GM11168 (cell line): ENCODE data around the gene GNG13.
"Not testable (repeated sequence)": the region's sequence is repeated elsewhere in the genome, so short reads cannot be mapped to it uniquely, and the experiment has no call there.

ENCODE experiments used
- in situ Hi-C: fragments of 300-500 bp; cut with MboI; formaldehyde crosslinking; loops from one replicate; pipeline ENCODE4 v1.12.0; 2022; ENCODE audit warnings: low sequenced_read_pairs; ENCODE audit not compliant: unreplicated experiment

GNG13 gene

DNA sequence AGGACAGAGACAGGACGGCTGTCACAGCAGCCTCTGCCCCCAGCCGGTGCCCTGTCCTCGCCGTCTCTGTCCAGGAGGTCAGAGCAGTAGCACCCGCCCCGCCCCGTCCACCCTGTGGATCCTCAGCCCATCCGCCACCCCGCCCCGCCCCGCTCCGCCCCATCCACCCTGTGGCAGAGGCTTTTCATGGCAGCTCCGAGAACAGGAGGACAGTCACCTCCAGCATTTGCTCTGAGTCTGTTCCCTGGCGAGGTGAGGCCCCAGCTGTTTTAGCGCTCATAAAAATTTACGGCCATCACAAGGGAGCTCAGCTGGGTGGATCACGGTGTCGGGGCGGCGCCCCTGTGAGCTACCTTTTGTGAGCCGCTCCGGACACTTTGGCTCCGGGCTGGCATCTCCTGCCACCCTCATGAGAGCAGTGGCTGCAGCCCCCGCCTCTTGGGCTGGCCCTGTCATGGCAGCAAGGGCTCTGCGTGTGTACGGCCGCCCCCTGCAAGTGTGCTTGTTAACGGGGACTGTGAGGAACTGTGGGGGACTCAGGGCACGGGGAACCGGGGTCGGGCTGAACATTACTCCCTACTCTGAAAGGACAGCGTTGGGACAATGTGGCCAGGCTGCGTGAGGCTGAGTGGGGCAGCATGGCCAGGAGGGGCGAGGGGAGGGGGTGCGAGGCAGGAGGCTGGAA lies 32.3 kb upstream of the GNG13 start:
- in situ Hi-C loops = no loop called here

- in situ Hi-C loops = no loop called here
Measured at GRCh38 chr16:831571-832413, 31.3 kb upstream of the GNG13 start.

- in situ Hi-C loops = no loop called here
Measured at GRCh38 chr16:830871-831570, 30.5 kb upstream of the GNG13 start.

DNA sequence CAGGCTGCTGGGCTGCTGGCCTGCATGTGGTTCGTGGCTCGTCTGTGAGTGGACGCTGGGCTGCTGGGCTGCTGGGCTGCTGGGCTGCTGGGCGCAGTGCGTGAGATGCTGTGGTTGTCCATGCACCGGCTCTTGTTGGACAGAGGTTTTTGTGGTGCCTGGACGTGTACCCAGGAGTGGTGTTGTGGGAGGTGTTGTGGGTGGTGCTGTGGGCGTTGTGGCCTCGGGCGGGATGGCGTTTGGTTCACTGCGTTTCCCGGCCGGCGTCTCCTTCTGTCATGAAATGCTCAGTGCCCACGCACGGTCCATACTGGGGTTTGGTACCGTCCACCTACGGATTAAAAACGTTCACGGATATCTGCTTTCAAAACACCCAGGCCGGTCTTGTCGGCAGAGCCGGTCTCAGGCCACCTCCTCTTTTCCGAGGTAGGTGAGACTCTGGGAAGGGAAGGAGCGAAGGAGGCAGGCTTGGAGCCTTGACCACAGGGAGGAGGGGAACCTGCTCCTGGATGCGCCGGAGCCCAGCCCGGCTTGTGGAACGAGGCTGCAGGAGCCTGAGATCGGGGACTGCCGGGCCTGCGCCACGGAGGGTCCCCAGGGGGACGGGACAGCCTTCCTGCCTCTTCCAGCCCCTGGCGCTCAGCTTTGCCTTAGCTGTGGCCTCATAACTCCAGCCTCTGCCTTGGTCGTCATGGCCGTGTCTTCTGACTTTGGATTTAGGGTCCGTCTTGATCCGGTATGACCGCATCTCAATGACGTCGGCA lies 29.8 kb upstream of the GNG13 start:
- in situ Hi-C loops = no loop called here

DNA sequence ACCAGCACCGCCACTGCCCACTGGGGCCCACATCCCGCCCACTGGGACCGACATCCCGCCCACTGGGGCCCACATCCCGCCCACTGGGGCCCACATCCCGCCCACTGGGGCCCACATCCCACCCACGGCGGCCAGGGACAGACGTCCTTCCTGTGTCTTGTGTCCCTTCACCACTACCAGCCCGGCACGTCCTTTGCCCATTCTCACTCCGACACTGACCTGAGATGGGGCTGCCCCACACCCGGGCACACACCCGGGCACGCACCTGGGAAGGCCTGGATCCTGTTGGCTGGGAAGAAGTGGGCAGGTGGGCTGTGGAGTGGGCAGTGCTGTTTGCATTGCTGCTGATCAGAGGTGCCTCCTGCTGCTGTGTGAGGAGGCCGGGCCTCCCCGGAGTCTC lies 28.4 kb upstream of the GNG13 start:
- in situ Hi-C loops = no loop called here

GRCh38 chr16:827513-827912 lies 27.0 kb upstream of the GNG13 start:
- in situ Hi-C loops = no loop called here

GRCh38 chr16:825341-826061 lies 25.0 kb upstream of the GNG13 start:
- in situ Hi-C loops = no loop called here

DNA sequence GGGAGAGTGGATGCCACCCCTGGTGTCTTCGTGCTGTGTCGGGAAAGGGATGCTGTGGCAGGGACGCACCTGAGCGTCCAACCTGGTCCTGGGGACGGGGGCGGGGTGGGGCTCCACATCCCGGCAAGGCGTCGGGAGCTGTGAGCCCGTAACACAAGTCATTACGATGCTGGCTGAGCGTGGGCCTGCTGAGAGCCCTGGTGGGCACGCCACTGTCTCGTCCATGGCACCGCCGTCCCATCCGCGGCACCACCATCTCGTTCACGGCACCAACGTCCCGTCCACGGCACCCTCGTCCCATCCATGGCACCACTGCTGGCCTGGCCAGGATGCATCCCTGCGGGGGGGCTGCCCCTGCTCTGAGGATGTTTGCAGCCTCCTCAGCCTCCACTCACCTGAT lies 24.1 kb upstream of the GNG13 start:
- in situ Hi-C loops = no loop called here

DNA sequence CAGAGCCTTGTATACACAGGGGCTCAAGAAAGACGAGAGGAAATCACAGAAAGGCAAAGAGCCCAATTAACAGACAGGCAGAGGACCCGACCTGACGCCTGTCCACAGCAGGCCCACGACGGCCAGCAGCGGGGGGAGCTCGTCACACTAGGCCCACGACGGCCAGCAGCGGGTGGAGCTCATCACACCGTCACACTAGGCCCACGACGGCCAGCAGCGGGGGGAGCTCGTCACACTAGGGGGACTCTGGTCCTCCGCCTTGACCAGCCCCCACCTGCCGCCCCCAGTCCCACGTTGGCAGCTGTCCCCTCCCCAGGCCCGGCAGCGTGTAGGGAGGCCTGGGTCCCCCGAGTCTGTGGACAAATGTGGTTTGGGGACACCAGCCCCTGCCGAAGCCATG lies 23.7 kb upstream of the GNG13 start:
- in situ Hi-C loops = no loop called here

DNA sequence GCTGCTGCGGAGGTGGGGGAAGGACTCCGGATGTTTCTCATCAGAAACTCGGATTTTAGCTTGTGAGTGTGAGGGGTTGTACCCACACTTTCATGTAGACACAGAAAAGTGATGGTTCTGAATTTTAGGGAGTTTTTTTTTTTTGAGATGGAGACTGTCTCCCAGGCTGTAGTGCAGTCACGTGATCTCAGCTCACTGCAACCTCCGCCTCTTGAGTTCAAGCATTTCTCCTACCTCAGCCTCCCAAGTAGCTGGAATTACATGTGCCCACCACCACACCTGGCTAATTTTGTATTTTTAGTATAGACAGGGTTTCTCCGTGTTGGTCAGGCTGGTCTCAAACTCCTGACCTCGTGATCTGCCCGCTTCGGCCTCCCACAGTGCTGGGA lies 22.4 kb upstream of the GNG13 start:
- in situ Hi-C loops = no loop called here

GRCh38 chr16:822174-822908 lies 21.8 kb upstream of the GNG13 start:
- in situ Hi-C loops = no loop called here

DNA sequence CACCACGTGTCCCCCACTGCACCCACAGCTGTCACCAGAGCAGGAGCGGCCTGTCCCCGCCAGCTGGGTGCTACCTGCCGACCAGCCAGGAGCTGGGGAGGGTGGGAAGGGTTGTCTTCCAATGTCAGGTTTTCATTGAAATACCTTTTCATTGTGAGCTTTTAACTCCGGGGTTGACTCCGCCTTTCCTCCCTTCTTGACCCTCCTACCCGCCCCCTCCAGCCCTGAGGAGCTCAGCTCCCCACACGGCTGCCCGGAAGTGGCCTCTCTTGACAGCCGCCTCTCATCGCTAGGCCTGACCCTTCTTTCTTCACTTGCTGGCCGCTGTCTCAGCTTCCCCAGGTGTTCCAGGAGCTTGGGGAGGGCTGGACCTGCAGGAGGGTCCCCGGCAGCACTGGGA lies 21.2 kb upstream of the GNG13 start:
- in situ Hi-C loops = no loop called here

DNA sequence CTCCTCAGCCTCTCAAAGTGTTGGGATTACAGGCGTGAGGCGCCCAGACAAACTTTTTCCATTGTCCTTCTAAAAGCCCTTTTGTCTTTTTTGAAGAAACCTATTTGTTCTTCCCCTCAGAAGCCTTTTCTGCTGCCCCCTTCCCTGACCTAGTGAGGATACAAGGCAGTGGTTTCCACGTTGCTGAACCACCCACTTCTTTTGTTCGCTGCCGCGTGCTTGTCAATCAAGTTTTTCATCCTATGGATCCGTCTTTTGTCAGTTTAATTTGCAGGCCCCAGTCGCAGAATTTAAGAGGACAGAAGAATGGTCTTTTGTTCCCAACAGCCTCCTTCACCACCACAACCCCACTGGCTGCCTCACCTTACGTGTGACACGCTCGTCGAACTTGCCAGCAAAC lies 20.2 kb upstream of the GNG13 start:
- in situ Hi-C loops = no loop called here

DNA sequence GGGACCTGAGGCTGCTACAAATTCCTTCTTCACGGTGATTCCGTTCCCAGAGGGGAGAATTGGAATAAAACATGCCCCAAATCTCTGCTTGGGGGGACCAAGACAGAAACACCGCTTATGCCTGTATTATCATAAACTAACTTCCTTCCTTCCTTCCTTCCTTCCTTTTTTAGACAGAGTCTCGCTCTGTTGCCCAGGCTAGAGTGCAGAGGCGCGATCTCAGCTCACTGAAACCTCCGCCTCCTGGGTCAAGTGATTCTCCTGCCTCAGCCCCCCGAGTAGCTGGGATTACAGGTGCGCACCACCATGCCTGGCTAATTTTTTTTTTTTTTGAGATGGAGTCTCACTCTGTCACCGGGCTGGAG lies 19.5 kb upstream of the GNG13 start:
- in situ Hi-C loops = not testable (repeated sequence)

- in situ Hi-C loops = no loop called here
Measured at GRCh38 chr16:819336-820043, 19.0 kb upstream of the GNG13 start.

DNA sequence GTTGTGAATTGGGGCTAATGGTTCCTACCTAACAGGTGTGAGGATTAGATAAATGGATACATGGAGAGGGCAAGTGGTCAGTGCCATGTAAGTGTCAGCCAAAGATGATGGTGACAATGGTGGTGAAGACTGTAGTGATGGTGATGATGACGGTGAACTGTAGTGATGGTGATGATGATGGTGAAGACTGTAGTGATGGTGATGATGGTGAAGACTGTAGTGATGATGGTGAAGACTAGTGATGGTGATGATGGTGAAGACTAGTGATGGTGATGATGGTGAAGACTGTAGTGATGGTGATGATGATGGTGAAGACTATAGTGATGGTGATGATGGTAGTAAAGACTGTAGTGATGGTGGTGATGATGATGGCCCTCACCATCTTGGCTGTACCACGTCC lies 18.1 kb upstream of the GNG13 start:
- in situ Hi-C loops = no loop called here

GRCh38 chr16:818132-818531 lies 17.6 kb upstream of the GNG13 start:
- in situ Hi-C loops = no loop called here

DNA sequence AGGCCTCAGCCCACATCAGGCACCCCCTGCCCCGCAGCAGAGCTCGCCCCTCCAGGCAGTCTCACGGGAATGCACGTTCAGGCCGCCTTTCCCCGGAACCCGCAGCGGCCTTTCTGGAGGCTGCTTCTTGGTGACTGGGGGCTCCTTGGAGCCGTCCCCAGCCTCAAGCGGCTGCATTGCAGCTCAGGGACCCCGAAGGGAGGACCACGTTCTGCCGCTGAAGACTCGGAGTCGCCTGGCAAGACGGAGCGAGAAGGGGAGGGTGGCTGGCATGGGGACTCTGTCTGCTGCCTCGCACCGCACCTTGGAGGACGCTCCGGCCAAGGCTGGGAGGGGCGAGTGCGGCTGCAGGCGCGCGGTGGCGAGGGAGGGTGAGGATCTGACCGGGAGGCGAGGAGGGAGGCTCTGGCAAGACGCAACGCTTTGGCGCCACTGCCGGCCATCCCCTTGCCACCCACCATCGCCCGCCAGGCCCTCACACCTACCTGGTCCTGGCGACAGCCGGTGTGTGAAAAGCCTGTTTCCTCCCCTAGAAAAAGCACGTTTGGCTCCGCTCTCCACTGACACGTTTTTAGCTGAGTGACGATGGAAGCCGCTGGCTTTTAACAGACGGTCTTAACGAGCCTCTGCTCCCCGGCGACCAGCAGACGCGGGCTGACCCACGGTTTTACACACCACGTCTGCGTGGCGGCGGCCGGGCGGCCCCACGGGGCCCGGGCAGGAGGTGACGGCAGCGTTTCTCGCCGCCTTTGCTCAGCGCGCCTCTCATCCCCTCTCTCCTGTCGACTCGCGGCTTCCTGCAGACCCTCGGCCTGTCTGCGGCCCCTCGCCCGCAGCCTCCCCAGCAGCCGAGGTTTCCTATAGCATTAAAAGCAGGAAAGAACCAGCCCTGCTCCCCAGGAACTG lies 16.7 kb upstream of the GNG13 start:
- in situ Hi-C loops = no loop called here
